Neural cell (in vitro differentiated cells): ENCODE results near the gene MEGF9.

Experiments used
- EZH2 ChIP-seq: fragments of 200-600, 300-800 bp; shearing (Covaris generic), sonication (generic); IDR thresholded peaks from 2 replicates; pipeline ENCODE4 v1.6.1; 2014; ENCODE audit warnings: antibody characterized with exemption, low read length, borderline replicate concordance, mild to moderate bottlenecking; ENCODE audit not compliant: insufficient read depth, poor library complexity, severe bottlenecking
- POLR2AphosphoS5 ChIP-seq: IDR thresholded peaks from 2 replicates; pipeline ENCODE4 v1.6.1; 2012
- TAF1 ChIP-seq: IDR thresholded peaks from 2 replicates; pipeline ENCODE4 v1.6.1; 2012; ENCODE audit warnings: low read depth
- TF ChIP-seq, protein P1 (sequence below): fragments of 450-650 bp; IDR thresholded peaks from 2 replicates; pipeline ENCODE4 v1.5.1; 2014; ENCODE audit warnings: antibody characterized with exemption, mild to moderate bottlenecking, moderate library complexity; ENCODE audit not compliant: poor library complexity, severe bottlenecking
- TF ChIP-seq, protein P2 (sequence below): IDR thresholded peaks from 2 replicates; pipeline ENCODE4 v1.6.1; 2012; ENCODE audit warnings: borderline replicate concordance

DNA sequence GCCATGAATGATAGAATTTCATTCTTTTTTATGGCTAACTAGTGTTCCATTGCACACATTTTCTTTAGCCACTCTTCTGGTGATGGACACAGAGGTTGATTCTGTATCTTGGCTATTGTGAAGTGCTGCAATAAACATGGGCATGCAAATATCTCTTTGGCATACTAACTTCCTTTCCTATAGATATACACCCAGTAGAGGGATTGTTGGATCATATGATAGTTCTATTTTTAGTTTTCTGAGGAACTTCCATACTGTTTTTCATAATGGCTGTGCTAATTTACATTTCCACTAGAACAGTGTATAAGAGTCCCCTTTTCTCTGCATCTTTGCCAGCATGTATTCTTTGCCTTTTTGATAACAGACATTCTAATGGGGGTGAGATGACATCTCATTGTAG is 83.9 kb downstream of the MEGF9 start:
- TF ChIP-seq EZH2 (no peak), POLR2AphosphoS5 (no peak), TAF1 (no peak)
- TF ChIP-seq, protein P1, sequence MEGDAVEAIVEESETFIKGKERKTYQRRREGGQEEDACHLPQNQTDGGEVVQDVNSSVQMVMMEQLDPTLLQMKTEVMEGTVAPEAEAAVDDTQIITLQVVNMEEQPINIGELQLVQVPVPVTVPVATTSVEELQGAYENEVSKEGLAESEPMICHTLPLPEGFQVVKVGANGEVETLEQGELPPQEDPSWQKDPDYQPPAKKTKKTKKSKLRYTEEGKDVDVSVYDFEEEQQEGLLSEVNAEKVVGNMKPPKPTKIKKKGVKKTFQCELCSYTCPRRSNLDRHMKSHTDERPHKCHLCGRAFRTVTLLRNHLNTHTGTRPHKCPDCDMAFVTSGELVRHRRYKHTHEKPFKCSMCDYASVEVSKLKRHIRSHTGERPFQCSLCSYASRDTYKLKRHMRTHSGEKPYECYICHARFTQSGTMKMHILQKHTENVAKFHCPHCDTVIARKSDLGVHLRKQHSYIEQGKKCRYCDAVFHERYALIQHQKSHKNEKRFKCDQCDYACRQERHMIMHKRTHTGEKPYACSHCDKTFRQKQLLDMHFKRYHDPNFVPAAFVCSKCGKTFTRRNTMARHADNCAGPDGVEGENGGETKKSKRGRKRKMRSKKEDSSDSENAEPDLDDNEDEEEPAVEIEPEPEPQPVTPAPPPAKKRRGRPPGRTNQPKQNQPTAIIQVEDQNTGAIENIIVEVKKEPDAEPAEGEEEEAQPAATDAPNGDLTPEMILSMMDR: no peak
- TF ChIP-seq, protein P2, sequence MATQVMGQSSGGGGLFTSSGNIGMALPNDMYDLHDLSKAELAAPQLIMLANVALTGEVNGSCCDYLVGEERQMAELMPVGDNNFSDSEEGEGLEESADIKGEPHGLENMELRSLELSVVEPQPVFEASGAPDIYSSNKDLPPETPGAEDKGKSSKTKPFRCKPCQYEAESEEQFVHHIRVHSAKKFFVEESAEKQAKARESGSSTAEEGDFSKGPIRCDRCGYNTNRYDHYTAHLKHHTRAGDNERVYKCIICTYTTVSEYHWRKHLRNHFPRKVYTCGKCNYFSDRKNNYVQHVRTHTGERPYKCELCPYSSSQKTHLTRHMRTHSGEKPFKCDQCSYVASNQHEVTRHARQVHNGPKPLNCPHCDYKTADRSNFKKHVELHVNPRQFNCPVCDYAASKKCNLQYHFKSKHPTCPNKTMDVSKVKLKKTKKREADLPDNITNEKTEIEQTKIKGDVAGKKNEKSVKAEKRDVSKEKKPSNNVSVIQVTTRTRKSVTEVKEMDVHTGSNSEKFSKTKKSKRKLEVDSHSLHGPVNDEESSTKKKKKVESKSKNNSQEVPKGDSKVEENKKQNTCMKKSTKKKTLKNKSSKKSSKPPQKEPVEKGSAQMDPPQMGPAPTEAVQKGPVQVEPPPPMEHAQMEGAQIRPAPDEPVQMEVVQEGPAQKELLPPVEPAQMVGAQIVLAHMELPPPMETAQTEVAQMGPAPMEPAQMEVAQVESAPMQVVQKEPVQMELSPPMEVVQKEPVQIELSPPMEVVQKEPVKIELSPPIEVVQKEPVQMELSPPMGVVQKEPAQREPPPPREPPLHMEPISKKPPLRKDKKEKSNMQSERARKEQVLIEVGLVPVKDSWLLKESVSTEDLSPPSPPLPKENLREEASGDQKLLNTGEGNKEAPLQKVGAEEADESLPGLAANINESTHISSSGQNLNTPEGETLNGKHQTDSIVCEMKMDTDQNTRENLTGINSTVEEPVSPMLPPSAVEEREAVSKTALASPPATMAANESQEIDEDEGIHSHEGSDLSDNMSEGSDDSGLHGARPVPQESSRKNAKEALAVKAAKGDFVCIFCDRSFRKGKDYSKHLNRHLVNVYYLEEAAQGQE: no peak
